IPS-18a (cell line): Measurements from ENCODE around the gene GDNF.
A peak's percentile ranks its signal among the peaks of the same experiment; 100 is the strongest.

Source experiments
- H3K27ac ChIP-seq: one replicate; pipeline ENCODE4 v1.5.1; 2013; ENCODE audit warnings: low read length
- H3K27me3 ChIP-seq: one replicate; pipeline ENCODE4 v1.6.1; 2013; ENCODE audit warnings: mild to moderate bottlenecking, low read length; ENCODE audit not compliant: control insufficient read depth, insufficient read depth
- H3K36me3 ChIP-seq: one replicate; pipeline ENCODE4 v1.6.1; 2013; ENCODE audit warnings: low read depth, low read length; ENCODE audit not compliant: control insufficient read depth
- H3K4me1 ChIP-seq: one replicate; pipeline ENCODE4 v1.6.1; 2013; ENCODE audit warnings: low read depth, low read length; ENCODE audit not compliant: control insufficient read depth
- H3K4me3 ChIP-seq: one replicate; pipeline ENCODE4 v1.5.1; 2013; ENCODE audit warnings: low read length
- H3K9ac ChIP-seq: one replicate; pipeline ENCODE4 v1.6.1; 2013; ENCODE audit warnings: mild to moderate bottlenecking, low read length, moderate library complexity
- H3K9me3 ChIP-seq: one replicate; pipeline ENCODE4 v1.6.1; 2013; ENCODE audit warnings: low read depth, low read length; ENCODE audit not compliant: control insufficient read depth

GDNF gene

DNA sequence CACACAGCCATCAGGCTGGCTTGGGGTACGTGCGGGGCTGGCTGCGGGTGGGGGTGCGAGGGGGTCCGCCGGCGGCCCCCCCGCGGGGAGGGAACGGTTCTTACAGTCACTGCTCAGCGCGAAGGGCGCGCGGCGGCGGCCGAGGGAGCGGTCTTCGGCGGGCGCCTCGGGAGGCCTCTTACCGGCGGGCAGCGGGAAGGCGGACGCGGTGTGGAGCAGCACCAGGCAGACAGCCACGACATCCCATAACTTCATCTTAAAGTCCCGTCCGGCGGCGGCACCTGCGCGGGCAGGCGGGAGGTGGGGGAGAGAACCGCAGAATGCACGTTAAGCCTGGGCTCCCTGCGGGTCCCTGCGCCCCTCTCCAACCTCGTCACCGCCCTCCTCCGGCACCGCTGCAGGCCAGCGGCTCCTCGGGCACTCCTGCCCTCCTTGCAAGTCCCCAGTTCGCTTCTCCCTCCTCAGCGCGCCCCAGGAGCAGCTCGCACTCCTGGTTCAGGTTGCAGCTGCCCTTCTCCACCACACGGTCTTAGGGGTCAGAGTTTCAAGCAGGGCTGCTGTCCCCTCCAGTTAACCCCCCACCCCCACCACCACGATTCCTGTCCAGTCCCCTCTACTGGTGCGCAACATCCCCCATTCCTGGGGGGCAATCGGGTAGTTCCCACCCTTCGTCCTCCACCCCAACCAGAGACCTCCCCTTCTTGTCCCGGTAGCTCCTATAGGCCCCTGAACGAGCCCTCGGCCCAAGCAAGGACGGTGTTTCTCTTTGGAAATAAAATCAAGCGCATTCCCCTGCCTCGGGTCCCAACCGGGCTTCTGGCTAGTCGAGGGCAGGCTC is 5.1 kb downstream of the GDNF start:
- H3K4me1 ChIP-seq = peaks cover 13% of the 10 kb centered on the region
- H3K9me3 ChIP-seq = no peaks in the 10 kb centered on the region
- peak overlapping the region; percentile 60 for H3K4me3 ChIP-seq
- H3K36me3 ChIP-seq = no peaks in the 10 kb centered on the region
- no peak overlapping the region for H3K9ac ChIP-seq
- no peak overlapping the region for H3K27ac ChIP-seq
- H3K27me3 ChIP-seq = peaks cover 86% of the 10 kb centered on the region

DNA sequence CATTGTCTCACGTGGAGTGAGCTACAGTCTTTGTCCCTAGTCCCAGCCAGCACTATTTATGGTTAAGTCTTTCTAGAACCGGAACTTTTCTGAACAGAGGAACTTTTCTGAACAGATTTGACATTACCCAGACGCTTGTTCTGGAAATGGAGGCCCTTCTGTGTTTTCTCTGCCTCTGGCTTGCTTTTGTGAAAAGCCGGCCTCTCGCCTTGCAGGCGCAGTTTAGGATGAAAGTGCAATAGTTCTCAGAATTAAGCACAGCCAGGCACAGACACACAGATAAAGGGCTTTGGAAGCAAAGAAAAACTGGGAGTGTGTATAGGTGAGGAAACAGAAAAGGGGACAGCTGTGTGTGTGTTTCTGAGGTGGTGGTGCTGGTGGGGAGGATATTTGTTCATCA is 5.9 kb downstream of the GDNF start:
- Histone ChIP-seq H3K4me1 (peaks cover 13% of the 10 kb centered on the region), H3K27me3 (peaks cover 78% of the 10 kb centered on the region), H3K27ac (no peak overlapping the region), H3K9ac (no peak overlapping the region), H3K4me3 (peak overlapping the region; percentile 60), H3K36me3 (no peaks in the 10 kb centered on the region), H3K9me3 (no peaks in the 10 kb centered on the region)

GRCh38 chr5:37831821-37832534 is 7.9 kb downstream of the GDNF start:
- Histone ChIP-seq H3K27me3 (peaks cover 58% of the 10 kb centered on the region), H3K9ac (no peak overlapping the region), H3K27ac (no peak overlapping the region)

DNA sequence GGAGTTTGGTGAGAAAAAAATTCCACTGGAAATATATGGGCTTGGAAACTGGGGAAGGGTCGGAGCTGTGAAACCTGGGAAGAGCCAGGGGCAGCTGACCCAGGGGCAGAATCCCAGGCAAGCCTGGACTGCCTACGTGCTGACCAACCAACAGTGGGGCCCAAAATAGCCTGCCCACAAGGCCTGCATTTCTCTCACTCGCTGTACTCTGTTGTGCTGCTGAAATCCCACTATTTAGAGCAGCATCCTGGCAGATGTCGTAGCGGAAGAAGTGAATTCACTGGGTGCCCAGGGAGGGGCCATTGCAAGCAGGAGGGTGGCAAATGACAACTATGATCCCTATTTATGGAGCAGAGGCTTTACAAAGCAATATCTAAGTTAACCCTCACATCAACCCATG is 9.5 kb downstream of the GDNF start:
- Histone ChIP-seq H3K4me3 (no peak overlapping the region), H3K36me3 (no peaks in the 10 kb centered on the region), H3K9me3 (no peaks in the 10 kb centered on the region), H3K27me3 (peaks cover 41% of the 10 kb centered on the region), H3K9ac (no peak overlapping the region), H3K27ac (no peak overlapping the region), H3K4me1 (peaks cover 12% of the 10 kb centered on the region)

More at GRCh38 chr5:37831821-37832534, 7.9 kb downstream of the GDNF start:
- no peak overlapping the region for H3K4me3 ChIP-seq
- peaks cover 6% of the 10 kb centered on the region for H3K4me1 ChIP-seq
- H3K36me3 ChIP-seq = no peaks in the 10 kb centered on the region
- no peaks in the 10 kb centered on the region for H3K9me3 ChIP-seq

DNA sequence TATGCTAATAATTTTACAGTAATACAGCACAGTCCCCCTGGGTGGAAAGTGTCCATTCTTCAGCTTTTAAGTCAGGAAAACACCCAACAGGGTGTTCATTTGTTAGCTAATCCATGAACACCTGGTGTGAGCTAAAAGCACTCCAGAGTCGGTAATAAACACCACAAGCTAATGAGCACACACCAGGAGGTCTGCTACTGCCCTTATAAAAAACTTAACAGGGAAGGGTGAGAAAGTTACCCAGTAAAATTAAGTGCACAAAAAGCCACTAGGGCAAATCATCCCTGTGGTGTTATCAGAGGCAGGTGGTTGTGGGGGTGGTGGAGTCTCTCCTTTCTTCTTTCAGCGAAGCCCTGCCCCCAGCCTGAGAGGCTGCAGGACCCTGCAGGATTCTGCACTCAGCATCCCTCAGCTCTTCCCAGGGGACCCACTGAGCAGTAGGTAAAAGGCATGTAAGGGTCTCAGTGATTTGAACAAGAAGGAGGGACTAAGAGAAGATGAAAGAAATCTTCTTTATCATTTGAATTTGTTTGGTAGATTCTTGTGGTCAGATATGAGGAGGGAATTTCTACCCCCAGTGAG is 14.4 kb downstream of the GDNF start:
- no peaks in the 10 kb centered on the region for H3K27me3 ChIP-seq
- H3K9me3 ChIP-seq = no peaks in the 10 kb centered on the region
- peaks cover 16% of the 10 kb centered on the region for H3K4me1 ChIP-seq
- no peak overlapping the region for H3K4me3 ChIP-seq
- no peak overlapping the region for H3K9ac ChIP-seq
- no peak overlapping the region for H3K27ac ChIP-seq
- no peaks in the 10 kb centered on the region for H3K36me3 ChIP-seq

DNA sequence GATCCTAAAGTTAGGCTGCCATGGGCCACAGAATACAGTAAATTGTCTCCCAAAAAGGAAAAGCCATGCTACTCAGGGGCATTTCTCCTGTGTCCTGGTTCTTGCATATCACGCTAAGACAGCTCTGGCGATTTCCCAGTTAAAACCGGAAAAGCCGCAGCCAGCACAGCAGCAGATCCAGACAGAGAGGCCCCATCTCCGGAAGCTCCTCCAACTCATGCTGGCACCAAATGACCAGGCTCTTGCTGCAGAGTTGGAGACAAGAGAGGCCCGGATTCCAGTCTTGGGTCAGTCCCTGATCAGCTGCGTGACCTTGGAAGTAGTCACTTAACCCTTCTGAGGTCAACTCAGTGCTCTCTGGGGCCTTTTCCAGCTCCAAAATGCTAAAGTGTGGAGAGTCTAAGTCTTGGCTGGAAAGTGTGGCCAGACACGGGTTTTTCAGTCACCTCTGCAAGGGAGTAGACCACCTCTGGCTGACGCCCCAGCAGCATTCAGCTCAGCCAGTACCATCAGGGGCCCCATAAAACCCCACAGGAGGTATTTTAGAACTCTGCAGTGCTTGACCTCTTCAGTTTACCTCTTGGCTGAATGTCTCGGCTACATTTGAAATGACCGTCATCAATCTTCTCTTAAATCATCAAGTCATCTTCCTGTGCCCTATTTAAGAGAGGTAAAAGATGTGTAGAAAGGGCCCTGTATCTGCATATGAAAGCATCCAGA is 16.2 kb downstream of the GDNF start:
- H3K4me1 ChIP-seq = peaks cover 16% of the 10 kb centered on the region
- H3K27me3 ChIP-seq = no peaks in the 10 kb centered on the region
- H3K27ac ChIP-seq = no peak overlapping the region
- H3K9me3 ChIP-seq = no peaks in the 10 kb centered on the region
- no peak overlapping the region for H3K9ac ChIP-seq
- no peak overlapping the region for H3K4me3 ChIP-seq
- no peaks in the 10 kb centered on the region for H3K36me3 ChIP-seq

DNA sequence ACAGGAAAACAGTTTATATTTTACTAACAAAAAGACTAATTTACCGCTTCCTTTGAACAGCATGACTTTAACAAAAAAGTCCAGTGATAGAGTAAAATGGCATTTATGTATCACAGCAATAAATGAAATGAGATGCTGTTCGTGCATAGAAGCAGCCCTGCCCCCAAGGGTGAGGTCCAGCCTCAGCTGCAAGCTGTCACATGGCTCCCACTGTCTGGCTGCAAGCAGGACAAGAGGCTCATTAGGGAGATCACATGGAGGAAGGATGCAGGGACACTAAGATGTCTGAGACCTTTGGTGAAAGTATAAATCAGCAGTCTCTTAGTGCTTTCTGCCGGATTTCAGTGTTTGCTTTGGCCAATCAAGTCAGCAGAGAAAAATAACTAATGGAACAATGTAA is 23.0 kb downstream of the GDNF start:
- no peak overlapping the region for H3K27ac ChIP-seq
- H3K4me3 ChIP-seq = no peak overlapping the region
- no peak overlapping the region for H3K9ac ChIP-seq
- H3K9me3 ChIP-seq = no peaks in the 10 kb centered on the region
- no peaks in the 10 kb centered on the region for H3K27me3 ChIP-seq
- H3K36me3 ChIP-seq = no peaks in the 10 kb centered on the region
- H3K4me1 ChIP-seq = peaks cover 3% of the 10 kb centered on the region

DNA sequence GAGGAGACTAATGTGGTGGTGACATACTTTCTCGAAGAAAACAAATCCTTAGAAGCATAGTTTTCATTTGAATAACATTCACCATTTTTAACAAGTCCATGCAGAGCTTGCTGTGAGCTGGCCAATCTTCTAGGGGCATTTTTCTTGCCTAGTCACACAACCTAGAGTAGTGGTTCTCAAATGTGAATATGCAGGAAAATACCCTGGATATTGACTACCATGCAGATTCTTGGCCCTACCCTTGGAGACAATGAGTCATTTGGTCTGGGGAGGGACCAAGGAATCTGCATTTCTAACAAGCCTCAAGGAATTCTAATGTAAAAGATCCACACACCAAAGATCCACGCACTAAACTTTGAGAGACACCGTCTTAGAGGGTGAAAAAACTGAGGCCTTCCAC is 23.5 kb downstream of the GDNF start:
- H3K9me3 ChIP-seq = no peaks in the 10 kb centered on the region
- no peaks in the 10 kb centered on the region for H3K36me3 ChIP-seq
- peaks cover 3% of the 10 kb centered on the region for H3K4me1 ChIP-seq
- H3K27me3 ChIP-seq = no peaks in the 10 kb centered on the region
- no peak overlapping the region for H3K4me3 ChIP-seq
- no peak overlapping the region for H3K27ac ChIP-seq
- H3K9ac ChIP-seq = no peak overlapping the region

DNA sequence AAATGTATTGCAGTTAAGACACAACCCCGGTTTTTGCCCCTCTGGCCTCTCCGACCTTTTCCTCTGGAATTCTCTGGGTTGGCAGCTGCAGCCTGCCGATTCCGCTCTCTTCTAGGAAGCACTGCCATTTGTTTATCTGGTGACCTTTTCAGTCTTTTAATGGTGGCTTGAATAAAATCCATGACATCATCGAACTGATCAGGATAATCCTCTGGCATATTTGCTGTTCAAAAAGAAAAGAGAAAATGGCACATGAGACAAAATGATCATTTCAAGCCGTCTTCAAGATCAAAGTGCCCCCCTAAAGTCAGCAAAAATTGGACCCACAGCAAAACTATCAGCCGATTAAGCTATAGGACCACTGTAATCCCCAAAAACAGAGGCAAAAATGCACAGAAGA is 23.9 kb downstream of the GDNF start:
- Histone ChIP-seq H3K36me3 (no peaks in the 10 kb centered on the region), H3K27me3 (no peaks in the 10 kb centered on the region)

GRCh38 chr5:37814699-37815098 is 25.1 kb downstream of the GDNF start:
- Histone ChIP-seq H3K4me3 (no peak overlapping the region), H3K27me3 (no peaks in the 10 kb centered on the region), H3K9ac (no peak overlapping the region), H3K4me1 (peaks cover 3% of the 10 kb centered on the region), H3K9me3 (no peaks in the 10 kb centered on the region), H3K36me3 (no peaks in the 10 kb centered on the region), H3K27ac (no peak overlapping the region)

More for the DNA sequence above, 23.9 kb downstream of the GDNF start:
- Histone ChIP-seq H3K27ac (no peak overlapping the region), H3K4me1 (peaks cover 3% of the 10 kb centered on the region), H3K4me3 (no peak overlapping the region), H3K9ac (no peak overlapping the region), H3K9me3 (no peaks in the 10 kb centered on the region)

- Histone ChIP-seq H3K4me1 (peaks cover 3% of the 10 kb centered on the region), H3K4me3 (no peak overlapping the region), H3K9ac (no peak overlapping the region), H3K27ac (no peak overlapping the region), H3K9me3 (no peaks in the 10 kb centered on the region), H3K27me3 (no peaks in the 10 kb centered on the region), H3K36me3 (no peaks in the 10 kb centered on the region)
These were observed 27.5 kb downstream of the GDNF start for GRCh38 chr5:37812365-37812764.
